Subcutaneous adipose tissue (tissue), 4 donors: Measurements from ENCODE around the gene TMEM234. TPM values are rescaled to one million over a fixed set of nuclear protein-coding genes. Genes with fewer than 3 reads are reported as not detected.

Experiments used
- total RNA-seq, 4 donors: library from RNA; depleted of rRNA; stranded (reverse); fragments of >200 nt; gene quantifications; one replicate each; pipeline ENCODE4 v1.1.0, GENCODE V29; 2016
- TF ChIP-seq, protein P1 (sequence below): fragments of 450-650 bp; IDR thresholded peaks from one replicate; pipeline ENCODE4 v1.5.1; 2016; ENCODE audit warnings: low read depth, mild to moderate bottlenecking, control low read depth, antibody characterized with exemption, moderate library complexity

Gene TMEM234
- total RNA-seq, 4 donors from 2014 or later = 7.0 to 18.6 (median 9.4) TPM

DNA sequence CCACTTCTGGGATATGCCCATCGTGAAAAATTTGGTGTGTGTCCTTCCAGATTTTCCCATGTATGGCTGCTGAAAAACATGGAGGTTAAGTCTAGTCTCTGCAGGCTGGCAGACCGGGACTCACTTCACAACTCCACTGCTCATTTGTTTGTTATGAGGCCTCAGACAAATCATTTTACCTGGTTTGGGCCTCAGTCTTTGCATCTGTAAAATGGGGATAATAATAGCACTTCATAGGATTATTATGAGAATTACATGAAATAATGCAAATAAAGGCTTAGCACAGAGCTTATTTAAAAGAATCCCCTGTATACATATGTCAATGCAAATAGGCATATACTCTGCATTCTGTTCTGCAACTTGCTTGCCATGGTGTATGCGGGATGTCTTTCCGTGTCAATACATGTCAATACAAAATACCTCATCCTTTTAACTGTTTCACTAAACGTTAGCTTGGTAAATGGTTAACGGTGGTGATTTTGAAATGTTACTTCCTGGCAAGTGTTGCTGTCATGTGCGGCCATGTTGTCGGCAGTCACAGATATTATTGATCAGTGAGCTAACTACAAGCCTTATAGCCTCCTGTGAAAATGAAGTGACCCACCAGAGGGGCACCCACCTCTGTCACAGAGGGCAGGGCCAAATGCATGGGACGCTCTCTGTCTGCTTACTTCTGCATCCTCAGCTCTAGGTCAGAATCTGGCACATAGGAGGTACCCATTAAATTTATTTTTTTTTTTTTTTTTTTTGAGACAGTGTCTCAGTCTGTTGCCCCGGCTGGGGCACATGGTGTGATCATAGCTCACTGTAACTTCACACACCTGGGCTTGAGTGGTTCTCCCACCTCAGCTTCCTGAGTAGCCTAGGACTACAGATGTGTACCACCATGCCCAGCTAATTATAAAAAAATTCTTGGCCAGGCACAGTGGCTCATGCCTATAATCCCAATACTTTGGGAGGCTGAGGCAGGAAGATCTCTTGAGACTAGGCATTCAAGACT, 33.2 kb upstream of the TMEM234 start:
- TF ChIP-seq, protein P1, sequence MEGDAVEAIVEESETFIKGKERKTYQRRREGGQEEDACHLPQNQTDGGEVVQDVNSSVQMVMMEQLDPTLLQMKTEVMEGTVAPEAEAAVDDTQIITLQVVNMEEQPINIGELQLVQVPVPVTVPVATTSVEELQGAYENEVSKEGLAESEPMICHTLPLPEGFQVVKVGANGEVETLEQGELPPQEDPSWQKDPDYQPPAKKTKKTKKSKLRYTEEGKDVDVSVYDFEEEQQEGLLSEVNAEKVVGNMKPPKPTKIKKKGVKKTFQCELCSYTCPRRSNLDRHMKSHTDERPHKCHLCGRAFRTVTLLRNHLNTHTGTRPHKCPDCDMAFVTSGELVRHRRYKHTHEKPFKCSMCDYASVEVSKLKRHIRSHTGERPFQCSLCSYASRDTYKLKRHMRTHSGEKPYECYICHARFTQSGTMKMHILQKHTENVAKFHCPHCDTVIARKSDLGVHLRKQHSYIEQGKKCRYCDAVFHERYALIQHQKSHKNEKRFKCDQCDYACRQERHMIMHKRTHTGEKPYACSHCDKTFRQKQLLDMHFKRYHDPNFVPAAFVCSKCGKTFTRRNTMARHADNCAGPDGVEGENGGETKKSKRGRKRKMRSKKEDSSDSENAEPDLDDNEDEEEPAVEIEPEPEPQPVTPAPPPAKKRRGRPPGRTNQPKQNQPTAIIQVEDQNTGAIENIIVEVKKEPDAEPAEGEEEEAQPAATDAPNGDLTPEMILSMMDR = no peak

DNA sequence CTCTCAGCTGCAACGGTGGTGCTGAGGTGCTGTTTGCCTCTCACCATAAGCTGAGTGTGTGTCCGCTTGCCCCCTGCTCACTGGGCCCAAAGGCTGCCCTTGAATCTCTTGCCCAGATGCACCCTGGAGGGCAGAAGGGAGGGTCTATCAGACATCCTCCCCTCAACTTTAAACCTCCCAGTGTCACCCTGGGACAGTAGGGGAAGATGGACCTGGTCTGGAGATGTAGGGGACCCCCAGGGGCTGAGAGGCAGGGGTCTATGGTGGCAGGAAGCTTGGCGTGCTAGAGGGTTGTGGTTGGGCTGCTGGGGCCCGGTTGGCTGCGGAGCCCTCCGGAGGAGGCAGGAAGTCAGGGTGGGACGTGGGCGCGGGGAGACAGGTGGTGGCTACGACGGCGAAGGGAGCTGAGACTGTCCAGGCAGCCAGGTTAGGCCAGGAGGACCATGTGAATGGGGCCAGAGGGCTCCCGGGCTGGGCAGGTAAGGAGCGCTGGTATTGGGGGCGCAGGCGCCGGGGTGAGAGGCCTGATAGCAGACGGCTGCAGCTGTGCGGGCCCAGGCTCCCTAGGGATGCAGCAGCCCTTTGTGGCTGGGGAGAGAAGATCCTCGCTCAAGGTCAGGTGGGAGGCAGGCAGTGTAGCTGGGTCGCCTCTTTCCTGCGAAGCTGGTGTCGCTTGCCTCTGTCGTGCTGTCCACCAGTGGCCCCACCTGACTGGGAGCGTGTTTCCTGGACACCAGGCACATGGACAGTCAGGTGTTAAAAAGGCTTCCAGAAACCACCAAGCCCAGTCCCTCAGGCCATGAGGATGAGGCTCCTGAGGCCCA, 29.0 kb upstream of the TMEM234 start, which contains the start of gene LCK:
LCK (plus strand) TSS at position 373 of the 824 bp plus-strand sequence. CDS start 23,065 bp downstream, outside the sequence.
- TF ChIP-seq, protein P1 = no peak

DNA sequence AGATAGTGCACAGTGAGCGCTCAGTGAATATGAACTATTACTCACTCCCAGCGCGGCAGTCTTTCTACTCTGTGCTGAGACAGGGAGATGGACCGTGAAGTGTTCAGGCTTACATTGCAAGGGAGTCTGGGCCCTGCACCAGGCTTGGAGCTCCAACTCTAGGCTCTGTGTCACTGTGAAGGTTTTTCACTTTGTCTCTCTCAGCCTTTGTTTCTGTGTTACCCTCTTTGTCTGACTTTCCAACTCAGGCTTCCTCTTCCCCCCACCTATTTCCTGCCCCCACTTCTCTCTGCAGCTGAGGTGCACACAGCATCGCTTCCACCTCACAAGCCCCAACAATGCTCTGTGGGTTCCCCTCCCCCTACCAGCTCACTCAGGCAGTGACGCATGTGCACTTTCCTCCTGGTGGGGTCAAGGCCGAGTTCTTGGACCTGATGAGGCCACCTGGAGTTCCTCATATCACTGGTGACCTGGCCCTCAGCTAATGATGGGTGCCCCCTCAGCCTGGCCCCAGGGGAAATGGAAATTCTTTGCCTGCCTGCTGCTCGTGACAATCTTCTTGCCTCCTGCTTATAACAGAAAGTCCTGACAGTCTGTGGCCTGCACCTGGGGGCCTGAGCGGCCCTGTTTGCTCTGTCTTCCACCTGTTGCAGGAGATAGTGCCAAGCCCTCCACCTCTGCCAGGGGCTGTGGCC, 27.8 kb upstream of the TMEM234 start:
- TF ChIP-seq, protein P1 = no peak

DNA sequence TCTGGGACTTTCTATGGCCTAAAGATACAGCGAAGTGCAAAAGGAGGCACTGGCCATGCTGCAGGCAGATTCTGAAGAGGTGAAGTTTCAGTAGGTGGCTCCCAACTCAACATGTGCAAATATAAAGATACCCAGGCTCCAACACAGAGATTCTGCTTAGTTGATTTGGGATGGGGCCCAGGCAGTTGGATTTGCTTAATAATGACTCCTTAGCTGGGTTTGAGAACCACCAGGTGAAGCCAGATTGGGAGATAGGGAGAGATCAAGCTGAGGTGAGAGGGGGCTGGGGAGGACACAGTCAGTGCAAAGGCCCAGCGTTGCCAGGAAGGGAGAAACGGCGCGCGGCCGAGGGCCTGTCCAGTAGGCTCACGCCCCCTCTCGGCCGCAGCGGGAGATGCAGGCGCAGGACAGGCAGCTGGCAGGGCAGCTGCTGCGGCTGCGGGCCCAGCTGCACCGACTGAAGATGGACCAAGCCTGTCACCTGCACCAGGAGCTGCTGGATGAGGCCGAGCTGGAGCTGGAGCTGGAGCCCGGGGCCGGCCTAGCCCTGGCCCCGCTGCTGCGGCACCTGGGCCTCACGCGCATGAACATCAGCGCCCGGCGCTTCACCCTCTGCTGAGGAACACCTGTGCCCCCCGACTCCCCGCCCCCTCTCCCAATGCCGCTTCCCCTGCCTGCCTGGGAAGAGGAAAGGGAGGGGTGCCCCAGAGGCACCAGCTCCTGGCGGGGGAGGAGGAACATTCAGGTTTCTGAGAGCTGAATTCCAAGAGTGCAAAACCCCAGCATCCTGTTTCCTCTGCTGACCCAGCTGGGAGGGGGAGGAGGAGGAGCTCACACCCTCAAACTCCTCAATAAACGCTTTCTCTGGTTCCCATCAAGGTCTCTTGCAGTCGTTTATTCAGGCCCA, 26.1 kb upstream of the TMEM234 start:
- TF ChIP-seq, protein P1 = no peak

DNA sequence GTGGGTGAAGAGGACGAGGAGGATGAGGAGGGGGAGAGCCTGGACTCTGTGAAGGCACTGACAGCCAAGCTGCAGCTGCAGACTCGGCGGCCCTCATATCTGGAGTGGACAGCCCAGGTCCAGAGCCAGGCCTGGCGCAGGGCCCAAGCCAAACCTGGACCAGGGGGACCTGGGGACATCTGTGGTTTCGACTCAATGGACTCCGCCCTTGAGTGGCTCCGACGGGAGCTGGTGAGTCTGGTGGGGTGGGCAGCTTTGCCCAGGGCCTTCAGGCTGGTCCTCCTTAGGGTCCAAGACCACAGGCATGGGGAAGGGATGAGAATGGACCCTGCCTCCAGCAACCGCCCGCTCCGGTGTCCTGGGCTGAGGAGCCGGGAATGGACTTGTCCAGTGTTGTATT, 25.3 kb upstream of the TMEM234 start:
- TF ChIP-seq, protein P1 = no peak

DNA sequence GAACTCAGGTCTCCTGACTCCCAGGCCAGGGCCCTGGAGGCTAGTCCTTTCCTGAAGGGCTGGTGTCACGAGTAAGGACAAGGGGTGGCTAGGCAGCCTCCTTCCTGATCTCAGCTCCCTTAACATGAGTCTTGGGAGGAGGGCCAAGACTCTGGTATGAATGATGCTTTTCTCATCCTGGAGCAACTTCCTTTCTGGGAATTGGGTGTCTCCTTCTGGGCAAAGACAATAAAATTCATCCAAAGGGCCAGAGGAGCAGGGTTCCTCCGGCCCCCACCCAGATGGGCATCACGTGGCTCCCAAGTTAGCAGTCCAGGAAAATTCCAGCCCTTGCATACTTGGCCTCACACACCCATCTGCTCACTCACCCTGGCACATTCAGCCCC, 24.7 kb upstream of the TMEM234 start, which contains the start of gene FAM167B:
FAM167B (plus strand) TSS at position 335 of the 386 bp plus-strand sequence. CDS start 200 bp downstream, outside the sequence.
- TF ChIP-seq, protein P1 = no peak
